ENCODE results near the gene FIGNL2. TPM values are rescaled to one million over a fixed set of nuclear protein-coding genes. Genes with fewer than 3 reads are reported as not detected.
"Not testable (repeated sequence)": the region's sequence is repeated elsewhere in the genome, so short reads cannot be mapped to it uniquely, and the experiment has no call there.

FIGNL2 gene
- total RNA-seq, 1 donor from 2014 or later, result 0.69 TPM

- DNase-seq, result no peak
Observed at GRCh38 chr12:51836041-51836826, 12.3 kb downstream of the FIGNL2 start.

GRCh38 chr12:51834411-51834810 lies 14.1 kb downstream of the FIGNL2 start:
- no peak for DNase-seq

DNA sequence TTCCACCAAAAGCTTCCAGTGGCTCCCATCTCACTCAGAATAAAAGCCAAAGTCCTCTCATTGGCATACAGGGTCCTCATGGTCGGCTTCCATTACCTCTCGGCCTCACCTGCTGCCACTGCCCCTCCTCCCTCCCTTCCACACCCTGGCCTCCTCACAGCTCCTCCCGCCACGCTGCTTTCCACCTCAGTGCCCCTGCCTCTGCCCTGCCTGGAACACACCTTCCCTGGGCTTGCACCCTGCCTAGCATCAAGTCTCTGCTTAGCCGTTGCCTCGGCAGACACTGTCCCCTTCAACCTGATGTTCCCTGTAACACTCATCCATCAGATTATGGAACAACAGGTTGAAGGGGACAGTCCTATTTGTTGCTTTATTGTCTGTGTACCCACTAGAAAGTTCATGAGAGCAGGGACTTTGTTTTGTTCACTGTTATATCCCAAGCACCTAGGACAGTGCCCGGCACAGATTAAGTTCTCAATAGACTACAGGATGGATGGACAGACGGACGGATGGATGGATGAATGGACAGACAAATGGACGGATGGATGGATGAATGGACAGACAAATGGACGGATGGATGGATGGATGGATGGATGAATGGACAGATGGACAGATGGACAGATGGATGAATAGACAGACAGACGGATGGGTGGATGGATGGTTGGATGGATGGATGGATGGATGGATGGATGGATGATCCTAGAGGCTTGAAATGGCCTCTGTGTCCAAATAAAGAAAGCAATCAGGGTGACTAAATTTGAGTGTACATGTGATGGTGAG lies 14.9 kb downstream of the FIGNL2 start:
- DNase-seq, result no peak

DNA sequence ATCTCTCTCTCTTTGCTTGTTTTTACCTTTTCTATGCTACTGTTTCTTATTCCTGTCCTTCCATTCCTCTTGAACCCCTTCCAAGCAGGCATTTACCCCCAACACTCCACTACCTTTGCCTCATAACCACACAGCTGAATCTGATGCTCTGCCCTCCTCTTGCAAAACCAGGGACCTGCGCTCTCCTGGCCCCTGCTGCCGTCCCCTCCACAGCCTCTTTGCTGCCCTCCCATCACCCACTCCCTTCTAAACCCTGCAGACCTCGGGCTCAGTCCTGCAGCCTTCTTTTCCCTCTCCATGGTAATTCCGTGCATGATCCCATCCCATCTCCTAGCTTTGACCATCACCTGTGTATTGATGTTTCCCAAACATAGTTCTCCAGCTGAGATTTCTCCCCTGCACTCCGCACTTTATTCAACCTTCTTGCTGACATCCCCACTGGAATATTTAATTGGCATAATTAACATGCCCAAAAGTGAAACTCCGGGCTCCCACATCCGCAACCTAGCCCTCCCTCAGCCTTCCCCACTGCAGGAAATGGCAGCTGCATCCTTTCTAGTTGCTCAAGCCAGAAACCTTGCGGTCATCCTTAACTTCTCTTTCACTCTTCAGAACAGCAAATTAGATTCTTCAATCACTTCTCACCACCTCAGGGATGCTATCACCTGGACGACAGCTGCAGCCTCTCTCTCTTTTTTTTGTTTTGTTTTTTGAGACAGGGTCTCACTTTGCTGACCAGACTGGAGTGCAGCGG lies 16.0 kb downstream of the FIGNL2 start:
- DNase-seq, result no peak

DNA sequence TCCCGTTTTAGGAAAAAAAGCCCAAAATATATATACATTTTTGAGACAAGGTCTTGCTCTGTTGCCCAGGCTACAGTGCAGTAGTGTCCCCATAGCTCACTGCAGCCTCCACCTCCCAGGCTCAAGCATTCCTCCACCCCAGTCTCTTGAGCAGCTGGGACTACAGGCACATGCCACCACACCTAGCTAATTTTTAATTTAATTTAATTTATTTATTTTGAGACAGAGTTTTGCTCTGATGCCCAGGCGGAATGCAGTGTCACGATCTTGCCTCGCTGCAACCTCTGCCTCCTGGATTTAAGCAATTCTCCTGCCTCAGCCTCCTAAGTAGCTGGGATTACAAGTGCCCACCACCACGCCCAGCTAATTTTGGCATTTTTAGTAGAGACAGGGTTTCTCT lies 16.7 kb downstream of the FIGNL2 start:
- not testable (repeated sequence) for DNase-seq

DNA sequence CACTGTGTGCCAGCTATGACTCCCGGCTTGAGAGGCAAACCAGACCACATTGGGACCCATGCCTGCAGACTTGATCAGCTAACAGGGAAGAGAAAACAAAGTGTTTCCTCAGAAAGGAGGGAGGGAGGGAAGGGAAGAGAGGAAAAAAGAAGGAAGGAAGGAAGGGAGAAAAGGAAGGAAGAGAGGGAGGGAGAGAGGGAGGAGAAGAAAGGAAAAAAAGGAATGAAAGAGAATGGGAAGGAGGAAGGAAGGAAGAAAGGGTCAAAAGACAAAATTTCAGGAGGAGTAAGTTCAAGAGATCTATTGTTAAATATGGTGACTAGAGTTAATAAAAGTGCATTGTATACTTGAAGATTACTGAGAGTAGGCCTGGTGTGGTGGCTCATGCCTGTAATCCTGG lies 18.9 kb downstream of the FIGNL2 start:
- DNase-seq, result no peak

DNA sequence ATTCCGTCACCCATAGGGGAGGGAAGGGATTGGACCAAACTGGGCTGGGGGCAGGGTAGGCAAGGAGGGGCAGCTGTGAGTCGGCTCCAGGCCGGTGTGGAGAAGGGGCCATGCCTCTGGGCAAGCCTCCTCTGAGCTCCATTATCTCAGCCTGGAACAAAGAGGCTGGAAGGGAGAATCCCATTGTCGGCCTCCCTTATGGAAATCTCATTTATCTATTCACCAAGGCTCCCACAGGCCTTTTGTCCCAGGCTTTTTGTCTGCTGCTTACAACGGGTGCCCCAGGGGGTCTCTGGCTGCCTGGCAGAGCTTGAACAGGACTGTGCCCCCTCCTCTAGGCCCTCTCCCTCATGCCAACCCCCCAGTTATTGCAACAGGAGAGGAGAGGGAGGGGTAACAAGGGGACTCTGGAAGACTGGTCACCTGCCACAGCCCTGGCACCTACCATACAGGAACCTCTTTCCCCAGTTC lies 19.5 kb downstream of the FIGNL2 start:
- no peak for DNase-seq

DNA sequence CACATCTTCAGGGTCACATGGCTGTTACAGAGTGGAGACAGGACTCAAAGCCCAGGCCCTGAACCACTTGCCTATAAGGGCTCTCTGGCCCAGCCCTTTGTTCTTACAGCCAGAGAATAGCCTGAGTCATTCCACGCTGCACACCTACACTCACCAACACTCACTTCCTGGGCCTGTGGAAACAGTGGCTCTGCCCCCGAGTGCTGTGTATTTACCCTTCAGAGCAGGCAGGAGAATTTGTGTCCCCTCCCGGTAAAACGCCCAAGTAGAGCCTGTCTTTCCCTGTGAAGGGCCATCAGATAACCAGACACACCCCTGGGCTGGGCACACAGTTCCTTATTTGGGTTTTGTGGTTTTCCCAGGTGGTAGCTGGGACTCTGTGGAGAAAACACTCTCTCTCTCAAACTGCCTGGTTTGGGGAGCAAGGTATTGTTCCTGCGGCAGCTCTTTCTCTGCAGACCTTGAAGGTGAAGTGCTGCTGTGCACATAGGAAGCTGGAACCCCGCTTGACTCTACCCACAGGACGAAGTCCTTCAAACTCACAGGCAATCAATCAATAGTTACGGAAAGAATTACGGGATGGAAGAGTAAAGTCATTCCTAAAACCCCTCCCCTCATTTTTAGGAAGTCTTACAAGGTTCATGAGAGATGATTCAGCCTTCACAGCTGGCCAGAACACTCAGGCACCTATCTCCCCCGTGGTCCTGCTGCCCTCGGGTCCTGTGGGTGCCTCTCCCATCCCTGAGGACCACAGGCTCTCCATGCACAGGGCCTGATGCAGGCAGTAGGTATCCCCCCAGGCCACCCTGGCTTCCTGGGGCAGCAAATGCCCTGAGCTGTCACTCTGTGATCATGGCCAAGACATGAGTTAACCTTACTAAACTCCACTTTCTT lies 20.3 kb downstream of the FIGNL2 start:
- no peak for DNase-seq

GRCh38 chr12:51826881-51827280 lies 21.6 kb downstream of the FIGNL2 start:
- DNase-seq, result peak; percentile 55

- DNase-seq, result no peak
Observed at GRCh38 chr12:51825216-51825615, 23.3 kb downstream of the FIGNL2 start.

DNA sequence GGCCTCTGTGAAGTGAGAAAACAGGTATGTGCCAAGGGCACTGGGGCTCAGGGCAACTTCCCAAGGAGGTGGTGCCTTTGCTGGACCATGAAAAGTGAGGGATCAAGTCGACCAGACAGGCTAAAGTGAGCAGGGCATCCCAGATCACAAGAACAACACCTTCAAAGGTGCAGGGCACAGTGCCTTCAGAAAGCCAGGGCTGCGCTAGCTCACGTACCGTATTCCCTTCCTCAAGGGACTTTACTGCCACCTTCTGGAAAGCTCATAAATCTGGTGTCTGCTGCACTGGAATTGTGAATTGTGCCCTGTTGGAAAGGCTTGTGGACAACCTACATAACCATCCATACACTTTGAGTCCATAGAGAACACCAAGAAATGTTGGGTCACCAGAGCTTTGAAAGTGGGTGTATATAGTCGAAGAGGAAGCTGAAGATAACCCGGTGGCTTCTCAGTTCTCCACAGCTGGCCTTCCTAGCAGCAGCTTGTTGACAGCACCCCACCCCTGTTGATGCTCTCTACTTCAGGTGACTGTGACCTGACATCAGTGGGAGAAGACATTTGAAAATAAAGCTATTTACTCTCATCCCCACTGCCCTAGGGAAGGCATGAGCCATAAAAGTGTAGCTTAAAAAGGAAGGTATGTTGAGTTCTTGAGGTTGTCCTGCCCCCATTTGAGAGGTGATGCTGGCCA lies 24.5 kb downstream of the FIGNL2 start:
- no peak for DNase-seq

GRCh38 chr12:51822956-51823355 lies 25.6 kb downstream of the FIGNL2 start:
- no peak for DNase-seq

DNA sequence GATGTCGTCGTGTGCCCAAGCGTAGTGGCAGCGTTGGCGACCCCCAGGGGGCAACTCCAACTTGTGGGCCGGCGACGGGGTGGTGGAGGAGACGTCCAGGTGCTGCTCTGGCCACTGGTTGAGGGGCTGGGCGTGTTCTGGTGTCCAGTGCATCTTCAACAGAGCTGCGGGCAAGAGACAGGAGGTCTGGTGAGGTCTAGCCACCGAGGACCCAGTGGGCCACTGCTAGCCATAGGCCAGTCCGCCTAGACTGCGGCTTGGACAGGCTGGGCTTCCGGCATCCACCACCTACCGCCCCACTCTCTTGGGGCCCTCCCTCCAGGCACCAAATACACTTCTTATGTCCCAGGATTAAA lies 26.3 kb downstream of the FIGNL2 start:
- no peak for DNase-seq

- DNase-seq, result no peak
Observed at GRCh38 chr12:51821440-51822260, 26.9 kb downstream of the FIGNL2 start.

DNA sequence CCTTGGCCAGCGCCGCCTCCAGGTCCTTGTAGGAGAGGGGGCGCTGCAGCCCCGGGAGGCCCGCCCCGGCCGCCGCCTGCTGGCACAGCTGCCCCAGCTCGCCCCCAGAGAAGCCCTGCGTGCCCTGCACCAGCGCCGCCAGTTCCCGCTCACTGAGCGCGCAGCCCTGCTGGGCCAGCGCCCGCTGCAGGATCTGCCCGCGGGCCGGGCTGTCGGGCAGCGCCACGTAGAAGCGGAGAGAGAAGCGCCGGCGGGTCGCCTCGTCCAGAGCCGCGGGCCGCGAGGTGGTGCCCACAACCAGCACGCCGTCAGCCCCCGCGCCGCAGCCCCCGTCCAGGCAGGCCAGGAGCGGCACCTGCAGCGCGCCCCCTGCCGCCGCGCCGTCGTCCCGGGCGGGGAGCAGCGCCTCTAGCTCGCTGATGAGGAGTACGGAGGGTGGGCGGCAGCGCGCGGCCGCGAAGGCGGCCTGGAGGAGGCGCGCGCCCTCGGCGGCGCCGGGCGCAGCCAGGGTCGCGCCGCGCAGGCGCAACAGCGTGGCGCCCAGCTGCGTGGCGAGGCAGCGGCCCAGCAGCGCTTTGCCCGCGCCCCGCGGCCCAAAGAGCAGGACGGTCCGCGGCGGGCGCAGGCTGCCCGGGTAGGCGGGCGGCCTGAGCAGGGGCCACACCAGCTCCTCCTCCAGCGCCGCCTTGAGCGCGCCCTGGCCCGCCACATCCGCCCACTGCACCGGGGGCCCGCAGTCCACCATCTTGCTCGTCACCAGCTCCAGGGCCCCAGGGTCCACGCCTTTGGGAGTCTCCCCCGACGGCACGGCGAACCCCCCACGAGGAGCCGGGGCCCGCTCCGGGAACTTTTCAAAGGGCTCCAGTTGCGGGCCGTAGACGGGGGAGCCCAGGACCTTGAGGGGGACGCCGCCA lies 27.7 kb downstream of the FIGNL2 start:
- DNase-seq, result peak; percentile 13

DNA sequence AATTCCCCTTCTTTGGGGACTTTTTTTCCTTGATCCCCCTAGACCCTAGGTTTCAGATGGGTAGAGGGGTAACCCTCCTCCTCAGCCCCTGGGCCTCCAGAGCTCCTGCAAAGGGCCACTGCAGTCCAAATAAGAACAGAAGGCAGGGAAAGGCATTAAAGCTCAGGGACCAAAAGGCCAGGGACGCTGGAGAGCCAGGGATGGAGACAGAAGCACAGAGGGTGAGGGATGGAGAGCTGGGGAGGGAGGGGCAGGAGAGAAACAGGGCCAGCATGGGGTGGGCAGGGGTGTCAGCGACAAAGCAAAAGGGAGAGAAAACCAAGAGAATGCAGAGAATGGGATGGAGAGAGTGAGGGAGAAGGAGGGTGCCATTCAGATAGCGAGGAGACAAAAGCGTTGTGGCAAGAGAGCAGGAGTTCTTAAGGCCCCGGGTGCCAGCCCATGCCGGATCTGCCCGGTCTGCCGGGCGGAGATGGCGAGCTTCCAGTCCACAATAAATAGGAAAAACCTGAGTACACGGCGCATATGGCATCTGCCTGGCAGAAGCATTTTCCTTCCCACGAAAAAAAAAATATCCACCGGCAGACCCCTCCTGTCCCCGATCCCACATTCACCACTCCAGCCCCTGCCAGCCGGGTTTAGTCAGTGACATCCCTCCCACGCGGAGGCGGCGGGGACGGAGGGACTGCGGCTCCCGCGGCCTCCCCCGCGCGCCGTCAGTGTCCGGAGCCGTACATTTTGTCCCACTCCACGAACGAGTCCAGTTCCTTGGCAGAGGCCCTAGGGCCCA lies 28.6 kb downstream of the FIGNL2 start:
- DNase-seq, result no peak

- no peak for DNase-seq
Observed at GRCh38 chr12:51818566-51819300, 29.8 kb downstream of the FIGNL2 start.

DNA sequence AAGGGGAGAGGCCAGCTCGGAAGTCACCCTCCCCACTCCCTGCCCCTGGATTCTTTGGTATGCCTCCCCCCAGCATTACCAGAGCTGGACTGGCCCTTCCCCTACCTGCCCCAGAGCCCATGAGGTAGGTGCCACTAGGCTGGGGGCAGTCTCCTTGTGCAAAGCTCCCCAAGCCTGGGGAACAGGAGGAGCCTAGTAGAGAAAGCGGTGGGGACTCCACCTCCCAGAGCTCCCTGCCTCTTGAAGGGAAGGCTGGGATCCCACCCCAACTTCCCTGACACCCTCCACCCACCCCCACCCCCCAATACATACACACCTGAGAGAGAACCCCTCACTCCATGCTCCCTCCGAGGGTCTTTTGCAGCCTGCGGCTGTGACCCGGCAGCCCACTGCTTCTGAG lies 30.4 kb downstream of the FIGNL2 start:
- no peak for DNase-seq
